HG02571 (cell line): ENCODE measurements around the gene DNASE1L2.
A peak's percentile ranks its signal among the peaks of the same experiment; 100 is the strongest.
"Not testable (repeated sequence)": the region's sequence is repeated elsewhere in the genome, so short reads cannot be mapped to it uniquely, and the experiment has no call there.

Experiments used
- ATAC-seq: cut with Tn5 transposase; IDR thresholded peaks from one replicate; pipeline ENCODE4 v1.9.1; 2021; ENCODE audit warnings: mild to moderate bottlenecking, moderate library complexity; ENCODE audit not compliant: unreplicated experiment

DNASE1L2 gene

DNA sequence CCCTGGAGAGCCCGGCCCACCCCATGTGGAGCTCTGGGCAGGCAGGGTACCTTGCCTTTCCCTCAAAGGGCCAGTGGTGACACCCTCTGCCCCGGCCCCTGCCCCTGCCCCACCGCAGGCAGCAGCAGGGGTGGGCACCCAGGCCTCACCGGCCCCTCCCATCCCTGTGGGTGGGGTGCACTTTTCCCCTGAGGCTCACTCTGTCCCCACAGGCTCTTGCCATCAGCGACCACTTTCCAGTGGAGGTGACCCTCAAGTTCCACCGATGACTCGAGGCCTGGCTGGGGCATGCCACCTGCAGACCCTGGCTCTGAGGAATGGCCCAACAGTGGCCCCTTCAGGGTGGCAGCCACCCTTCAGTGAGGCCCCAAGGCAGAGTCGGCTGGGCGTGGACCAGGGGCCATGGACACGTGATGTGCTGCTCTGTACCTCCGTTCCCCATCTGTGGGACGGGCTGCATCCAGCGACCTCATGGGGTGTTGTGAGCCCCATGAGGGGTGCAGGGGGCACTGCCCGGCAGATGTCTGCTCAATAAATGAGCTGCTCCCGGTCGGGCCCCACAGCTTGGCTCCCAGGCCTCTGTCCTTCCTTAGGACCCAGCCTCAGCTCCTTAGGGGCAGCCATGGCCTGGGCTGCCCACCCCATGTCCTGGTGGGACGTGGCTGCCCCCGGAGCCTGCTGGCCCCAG, 2.0 kb downstream of the DNASE1L2 start:
- no peak for ATAC-seq

DNA sequence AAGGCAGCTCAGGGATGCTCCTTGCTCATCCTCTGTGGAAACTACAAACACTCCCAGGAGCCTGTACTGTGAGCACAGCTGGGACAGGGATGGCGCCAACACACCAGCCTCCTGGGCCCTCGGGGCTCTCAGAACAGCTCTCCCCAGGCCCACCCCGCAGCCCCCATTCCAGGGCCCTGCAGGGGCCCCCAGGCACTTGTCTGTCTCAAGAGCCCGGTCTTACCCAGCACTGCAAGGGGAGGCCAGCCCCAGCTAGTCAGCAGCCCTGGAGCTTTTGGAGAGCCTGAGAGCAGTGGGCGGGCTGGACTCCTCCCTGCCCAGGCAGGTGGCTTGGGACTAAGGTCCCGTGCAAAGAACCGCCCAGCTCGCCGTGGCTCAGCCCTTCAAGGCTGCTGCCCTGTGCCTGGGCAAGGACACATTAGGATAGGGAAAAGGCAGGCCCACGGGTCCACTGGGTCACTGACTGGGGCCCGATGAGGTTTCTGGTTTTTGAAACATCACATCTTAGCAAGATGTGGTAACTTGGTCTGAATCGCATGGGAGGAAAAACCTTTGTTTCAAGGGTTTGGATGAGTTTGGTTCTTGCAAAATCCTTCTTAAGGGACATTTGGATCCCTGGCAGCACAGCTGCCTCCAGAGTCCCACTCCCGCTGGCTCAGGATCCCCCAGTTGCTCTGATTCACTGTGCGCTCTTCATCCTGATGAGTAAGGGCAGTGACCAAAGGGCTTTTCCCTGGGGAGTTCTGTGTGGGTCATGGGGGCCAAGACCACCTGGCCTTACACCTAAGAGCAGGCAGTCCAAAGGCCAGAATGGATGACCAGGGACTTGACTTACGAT, 2.8 kb downstream of the DNASE1L2 start:
- ATAC-seq, result no peak

DNA sequence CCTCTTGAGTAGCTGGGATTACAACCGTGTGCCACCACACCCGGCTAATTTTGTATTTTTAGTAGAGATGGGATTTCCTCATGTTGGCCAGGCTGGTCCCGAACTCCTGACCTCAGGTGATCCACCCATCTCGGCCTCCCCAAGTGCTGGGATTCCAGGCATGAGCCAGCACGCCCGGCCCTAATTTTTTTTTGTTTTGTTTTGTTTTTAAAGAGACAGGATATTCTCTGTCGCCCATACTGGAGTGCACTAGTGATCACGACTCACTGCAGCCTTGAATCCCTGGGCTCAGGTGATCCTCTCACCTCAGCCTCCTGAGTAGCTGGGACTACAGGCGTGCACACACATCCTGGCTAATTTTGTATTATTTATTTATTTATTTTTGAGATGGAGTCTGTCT, 4.1 kb downstream of the DNASE1L2 start:
- not testable (repeated sequence) for ATAC-seq

DNA sequence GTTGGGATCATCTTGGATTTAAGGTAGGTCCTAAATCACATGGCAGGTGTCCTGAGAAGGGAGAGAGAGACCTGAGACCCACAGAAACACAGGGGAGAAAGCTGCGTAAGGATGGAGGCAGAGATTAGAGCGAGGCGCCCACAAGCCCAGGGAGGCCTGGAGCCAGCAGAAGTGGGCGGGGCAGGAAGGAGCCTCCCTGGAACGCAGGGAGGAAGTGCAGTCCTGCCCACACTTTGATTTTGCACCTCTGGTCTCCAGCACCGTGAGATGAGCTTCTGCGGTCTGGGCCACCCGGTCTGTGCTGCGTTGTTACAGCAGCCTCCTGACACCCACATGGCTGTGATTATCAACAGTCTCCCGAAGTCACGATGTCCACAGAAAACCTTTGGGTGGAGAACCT, 6.4 kb downstream of the DNASE1L2 start:
- ATAC-seq, result no peak

DNA sequence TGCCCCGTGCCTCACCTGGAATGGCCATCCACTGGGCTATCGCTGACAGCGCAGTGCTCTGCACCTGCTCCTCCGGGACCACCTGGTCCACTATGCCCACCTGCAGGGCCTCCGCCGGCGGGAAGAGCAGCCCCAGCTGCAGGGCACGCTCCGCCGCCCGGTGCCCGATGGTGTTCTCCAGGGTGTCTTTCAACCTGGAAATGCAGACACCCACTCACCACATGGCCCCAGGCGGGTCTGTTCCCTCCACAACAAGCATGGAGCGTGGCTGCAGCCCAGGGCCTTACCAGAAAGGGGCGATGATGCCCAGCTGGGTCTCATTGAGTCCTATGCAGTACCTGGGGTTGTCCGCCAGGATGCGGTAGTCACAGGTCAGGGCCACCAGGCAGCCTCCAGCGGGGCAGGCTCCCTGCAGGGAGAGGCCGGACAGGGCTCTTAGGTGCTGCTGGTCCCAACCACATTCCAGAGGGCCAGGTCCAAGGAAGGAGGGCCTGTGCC, 6.8 kb downstream of the DNASE1L2 start:
- no peak for ATAC-seq

DNA sequence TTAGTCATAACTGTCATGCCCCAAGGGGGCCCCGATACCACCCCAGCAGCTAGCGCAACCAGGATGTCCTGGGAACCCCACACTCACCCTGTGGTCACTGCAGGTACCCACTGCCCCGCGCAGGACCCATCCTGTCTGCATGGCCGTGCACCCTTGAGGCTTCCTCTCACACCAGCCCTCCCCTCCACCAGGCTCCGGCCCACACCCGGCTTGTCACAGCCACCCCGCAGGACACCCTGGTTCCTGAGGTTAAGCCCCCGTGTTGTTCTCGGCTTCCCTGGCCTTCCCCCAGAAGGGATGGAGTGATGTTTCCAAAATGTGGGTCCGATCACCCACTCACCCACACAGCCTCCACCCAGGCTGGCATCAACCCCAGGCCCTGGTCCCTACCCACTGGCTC, 7.5 kb downstream of the DNASE1L2 start:
- no peak for ATAC-seq

DNA sequence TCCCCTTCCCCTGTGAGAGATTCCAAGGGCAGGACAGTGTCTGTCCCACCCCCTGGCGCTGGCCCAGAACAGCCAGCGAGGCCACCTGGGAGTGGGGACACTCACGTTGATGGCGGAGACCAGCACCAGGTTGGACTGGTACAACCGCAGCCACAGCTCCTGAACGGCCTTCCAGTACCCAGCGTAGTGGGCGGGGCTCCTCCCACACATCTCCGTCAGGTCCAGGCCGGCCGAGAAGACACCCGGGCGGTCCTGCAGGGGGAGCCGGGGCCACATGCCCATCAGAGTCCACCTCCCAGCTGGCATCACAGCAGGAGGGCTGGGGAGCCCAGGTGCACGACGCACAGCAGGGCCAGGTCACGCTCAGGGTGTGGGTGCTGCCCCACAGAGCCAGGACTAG, 8.1 kb downstream of the DNASE1L2 start:
- no peak for ATAC-seq

DNA sequence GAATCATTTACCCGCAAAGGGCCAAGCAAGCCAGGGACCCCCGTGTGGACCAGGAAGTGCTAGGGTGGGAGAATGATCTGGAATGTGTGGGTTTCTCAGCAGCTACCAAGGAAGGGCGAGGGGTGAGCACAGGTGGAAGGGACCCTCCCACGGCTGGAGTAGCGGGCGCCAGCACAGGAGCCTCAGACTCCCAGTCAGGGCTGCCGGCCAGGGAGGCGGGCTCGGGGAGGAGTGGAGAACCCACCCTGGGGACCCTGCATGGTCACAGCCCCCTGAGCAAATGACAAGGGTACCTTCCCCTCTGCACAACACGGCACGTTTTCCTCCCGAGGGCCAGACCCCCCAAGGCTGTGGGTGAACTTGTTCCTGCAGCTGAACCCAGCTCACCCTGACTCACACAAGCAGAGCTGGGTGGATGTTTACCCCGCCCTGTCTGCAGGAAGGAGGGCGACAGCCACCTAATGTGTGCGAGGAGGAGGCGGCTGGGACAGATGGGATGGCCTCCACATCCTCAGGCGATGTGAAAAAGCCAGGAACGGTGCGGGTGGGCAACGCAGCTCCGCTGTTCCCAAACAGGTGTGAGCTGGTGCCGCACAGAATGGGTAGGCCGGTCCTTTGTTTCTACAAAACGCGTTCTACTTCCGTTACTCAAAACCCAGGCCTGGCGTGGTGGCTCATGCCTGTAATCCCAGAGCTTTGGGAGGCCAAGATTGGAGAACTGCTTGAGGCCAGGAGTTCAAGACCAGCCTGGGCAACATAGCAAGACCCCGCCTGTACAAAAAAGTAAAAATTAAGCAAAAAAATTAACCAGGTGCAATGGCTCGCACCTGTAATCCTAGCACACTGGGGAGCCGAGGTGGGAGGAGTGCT, 8.9 kb downstream of the DNASE1L2 start:
- ATAC-seq, result no peak

DNA sequence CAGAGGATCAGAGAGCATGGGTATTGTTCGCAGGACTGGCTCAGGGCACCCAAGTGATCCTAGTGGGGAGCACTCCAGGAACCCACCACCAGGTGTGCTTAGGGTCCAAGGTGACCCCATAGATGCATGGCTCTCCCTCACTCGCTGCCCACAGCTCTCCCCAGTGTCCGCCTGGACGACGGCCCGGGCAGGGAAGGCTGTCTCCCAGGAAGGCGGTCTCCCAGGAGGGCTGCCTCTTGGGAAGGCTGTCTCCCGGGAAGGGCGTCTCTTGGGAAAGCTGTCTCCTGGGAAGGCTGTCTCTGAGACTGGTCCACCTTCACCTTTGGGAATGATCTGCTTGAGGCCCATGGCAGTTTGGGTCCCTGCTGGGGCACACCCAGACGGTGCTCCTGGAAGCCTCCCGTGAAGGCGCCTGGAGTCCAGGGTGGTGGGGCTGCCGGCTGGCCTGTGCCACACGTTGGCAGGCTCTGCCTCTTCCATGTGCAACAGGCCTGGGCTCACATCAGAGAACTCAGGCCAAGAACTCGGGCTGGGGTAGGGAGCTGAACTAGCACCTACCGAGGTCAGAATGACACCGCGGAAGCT, 10.1 kb downstream of the DNASE1L2 start:
- no peak for ATAC-seq

DNA sequence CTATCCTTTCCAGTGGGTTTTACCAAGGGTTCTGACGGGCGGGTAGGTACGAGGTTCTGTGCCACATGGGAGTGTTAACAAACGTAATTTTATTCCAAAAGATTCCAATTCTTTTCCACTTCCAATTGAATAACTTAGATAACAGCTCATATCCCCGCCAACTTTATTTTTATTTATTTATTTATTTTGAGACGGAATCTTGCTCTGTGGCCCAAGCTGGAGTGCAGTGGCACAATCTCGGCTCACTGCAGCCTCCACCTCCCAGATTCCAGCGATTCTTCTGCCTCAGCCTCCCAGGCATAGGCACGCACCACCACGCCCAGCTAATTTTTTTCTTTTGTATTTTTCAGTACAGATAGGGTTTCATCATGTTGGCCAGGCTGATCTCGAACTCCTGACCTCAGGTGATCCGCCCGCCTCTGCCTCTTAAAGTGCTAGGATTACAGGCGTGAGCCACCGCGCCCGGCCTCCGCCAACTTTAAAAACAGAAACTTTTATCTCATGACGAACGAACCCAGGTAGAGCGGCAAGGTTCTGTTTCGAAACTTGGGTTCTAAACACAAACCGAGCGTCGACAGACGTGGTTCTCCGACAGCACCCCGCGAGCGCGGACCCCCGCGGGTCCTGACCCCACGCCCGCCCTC, 14.5 kb downstream of the DNASE1L2 start:
- ATAC-seq, result no peak

DNA sequence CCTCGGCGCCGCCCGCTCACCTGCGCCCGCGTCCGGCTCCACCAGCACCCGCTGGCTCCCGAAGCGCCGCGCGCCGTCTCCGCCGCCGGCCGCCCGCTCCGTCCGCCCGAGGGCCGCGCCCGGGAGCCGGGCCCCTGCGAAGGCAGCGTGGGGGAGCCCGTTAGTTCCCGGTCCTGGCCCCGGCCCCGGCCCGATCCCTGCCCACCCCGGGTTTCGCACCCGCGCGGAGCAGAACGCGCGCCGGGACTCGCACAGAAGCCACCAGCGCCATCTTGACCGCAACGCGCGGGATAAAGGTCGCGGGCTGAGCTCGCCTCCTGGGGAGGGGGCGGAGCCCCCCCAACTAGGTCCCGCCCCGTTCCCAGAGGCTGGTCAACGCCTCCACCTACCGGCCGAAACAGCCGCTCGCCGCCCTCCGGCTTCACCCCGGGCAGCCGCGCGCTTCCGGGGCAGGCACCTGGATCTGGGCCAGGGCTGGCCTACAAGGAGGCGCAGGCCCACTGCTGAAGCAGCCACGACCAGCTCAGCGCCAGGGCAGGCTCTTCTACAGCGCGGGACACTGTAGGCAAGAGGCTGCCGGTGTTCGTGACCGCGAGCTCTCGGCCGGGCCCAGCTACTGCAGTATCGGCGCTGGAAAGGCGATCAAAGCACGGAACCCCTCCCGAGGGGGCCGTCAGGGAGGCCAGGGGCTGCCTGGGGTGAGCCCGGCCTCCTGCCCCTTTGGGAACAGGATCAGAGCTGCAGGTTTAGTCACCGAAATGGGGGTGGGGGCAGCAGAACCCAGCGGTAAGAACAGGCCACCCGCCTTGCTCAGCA, 15.3 kb downstream of the DNASE1L2 start, which contains the start of gene ECI1:
Gene ECI1 (minus strand): TSS at position 292 of the 816 bp plus-strand sequence. CDS start 21 bp downstream, at position 271.
- peak; percentile 83 for ATAC-seq

DNA sequence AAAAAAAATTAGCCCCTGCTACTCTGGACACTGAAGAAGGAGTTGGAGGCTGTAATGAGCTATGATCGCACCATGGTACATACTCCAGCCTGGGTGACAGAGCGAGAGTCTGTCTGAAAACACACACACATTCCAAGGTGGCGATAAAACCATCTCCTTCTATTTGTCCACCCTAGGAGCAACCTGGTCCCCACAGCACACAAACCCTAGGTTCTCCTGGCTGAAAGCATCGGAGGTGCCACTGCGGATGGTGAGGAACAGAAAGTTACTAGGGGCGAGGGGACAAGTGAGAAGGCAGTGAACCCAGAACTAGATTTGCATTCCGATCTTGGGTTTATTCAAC, 16.5 kb downstream of the DNASE1L2 start:
- ATAC-seq, result no peak

DNA sequence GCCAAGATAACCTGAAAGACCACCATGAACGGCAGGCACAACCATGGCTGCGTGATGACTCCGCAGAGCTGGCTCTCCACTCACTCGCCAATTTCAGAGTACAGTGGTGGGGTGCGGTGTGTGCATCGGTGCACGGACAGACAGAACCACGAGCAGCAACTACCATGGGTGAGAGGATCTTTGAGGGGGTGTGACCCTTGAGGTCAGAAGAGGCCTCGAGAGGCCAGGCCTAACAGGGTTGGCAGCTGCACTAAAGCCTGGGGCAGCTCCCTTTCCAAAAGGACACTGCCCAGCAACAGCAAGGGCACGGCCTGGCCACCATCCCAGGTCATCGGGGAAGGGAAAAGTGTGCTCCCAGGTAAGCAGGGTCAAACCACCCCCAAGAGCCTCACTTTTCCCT, 17.0 kb downstream of the DNASE1L2 start:
- ATAC-seq, result no peak

DNA sequence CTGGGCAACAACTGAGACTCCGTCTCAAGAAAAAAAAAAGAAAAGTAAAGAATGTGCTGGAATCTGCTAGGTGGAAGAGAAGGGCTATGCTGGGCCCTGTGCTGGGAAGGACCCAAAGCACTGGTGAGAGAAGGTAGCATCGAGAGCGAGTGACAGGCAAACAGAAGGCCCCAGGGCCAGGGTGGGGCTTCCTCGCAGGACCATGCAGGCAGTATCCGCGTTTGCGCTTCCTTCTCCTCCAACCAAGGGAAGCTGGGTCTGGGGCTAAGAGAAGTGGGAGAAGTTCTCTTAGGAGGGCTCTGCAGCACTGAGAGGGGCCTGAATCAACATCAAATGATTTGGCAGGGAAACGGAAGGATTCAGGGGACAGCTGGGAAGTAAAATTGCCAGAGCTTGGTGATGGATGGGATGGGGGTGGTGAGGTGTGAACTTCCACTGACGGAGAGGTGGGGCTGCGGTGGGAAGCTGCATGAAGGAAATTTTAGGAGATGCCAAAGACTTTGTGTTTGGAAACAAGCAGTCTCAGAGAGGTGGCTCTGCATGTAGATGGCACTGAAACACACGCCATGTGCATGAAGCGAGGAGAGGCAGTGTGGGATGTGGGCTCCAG, 20.4 kb downstream of the DNASE1L2 start:
- no peak for ATAC-seq

DNA sequence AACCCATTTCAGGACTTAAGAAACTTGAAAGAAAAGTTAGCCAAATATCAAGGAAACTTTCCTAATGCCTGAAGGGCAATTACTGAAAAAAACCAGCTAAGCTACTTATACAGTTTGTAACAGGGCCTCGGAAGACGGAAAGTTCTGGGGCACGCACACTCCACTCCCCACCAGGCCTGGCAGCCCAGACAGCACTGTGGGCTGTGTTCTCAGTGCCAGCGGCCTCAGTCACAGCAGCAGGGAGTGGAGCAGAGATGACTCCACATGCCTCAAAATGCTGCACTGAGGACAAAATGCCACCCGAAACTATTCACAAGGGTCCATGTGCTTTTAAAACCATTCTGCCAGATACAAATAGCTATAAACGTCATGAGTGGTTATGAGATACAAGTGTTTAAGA, 21.5 kb downstream of the DNASE1L2 start:
- no peak for ATAC-seq

DNA sequence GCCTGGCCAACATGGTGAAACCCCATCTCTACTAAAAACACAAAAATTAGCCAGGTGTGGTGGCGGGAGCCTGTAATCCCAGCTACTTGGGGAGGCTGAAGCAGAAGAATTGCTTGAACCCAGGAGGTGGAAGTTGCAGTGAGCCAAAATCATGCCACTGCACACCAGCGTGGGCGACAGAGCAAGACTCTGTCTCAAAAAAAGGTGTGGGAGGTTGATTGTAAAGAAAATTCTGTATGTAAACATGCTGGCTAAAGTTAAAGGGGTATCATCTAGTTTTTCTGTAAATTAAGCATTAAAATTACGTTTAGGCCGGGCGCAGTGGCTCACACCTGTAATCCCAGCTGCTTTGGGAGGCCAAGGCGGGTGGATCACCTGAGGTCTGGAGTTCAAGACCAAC, 22.3 kb downstream of the DNASE1L2 start:
- ATAC-seq, result not testable (repeated sequence)

DNA sequence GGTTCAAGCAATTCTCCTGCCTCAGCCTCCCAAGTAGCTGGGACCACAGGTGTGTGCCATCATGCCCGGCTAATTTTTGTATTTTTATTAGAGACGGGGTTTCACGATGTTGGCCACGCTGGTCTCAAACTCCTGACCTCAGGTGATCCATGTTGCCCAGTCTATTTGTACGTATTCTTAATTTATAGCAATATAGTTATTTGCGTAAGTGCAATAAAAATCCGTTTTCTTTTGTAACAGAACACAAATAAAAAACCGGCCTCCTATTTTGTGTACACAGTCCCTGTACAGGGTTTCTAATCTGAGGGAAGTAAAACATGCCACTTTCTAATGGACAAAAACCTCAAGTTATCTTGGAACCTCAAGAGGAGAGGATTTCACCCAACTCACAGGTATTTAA, 24.0 kb downstream of the DNASE1L2 start:
- no peak for ATAC-seq

DNA sequence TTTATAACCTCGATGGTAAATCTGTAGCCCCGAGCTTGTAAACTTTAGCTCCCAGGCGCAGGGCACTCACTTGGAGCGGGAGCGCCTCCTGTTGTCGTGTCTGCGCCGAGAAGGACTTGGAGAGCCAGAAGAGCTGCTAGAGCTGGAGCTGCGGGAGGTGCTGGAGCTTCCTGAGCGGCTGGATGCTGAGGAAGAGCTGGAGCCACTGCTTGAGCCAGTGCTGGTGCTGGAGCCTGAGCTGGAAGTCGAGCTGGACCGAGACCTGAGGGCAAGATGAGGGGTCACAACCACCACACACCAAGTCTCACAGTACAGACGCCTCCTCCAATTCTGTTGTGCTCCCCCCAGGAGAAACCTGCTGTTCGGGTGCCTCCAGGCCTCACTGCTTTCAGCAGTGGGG, 26.8 kb downstream of the DNASE1L2 start:
- ATAC-seq, result not testable (repeated sequence)

DNA sequence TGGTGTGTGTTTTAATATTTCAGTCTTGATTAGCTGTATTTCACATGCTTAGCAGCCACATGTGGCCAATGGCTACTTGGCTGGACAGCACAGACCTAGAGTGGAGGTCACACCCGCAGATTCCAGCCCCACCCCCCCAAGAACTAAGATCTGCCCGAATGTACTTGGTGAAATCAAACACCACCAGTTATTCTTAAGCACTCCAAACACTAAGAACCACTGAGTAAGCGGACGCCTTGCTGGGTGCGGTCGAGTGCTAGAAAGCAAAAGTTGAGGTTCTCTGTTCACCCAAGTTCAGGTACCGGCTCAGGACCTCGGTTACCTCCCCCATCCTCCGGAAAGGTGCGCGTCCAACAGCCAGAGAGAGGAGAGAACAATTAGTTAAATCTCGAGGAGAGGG, 30.6 kb downstream of the DNASE1L2 start:
- ATAC-seq, result not testable (repeated sequence)
